GM19455 (cell line): Measurements from ENCODE around the gene SPTBN4.
"Not testable (repeated sequence)": the region's sequence is repeated elsewhere in the genome, so short reads cannot be mapped to it uniquely, and the experiment has no call there.

Experiments
- ATAC-seq: cut with Tn5 transposase; IDR thresholded peaks from one replicate; pipeline ENCODE4 v1.9.1; 2021; ENCODE audit not compliant: unreplicated experiment

SPTBN4 gene

GRCh38 chr19:40502647-40503319, 36.0 kb downstream of the SPTBN4 start:
- no peak for ATAC-seq

- no peak for ATAC-seq
These were observed 36.5 kb downstream of the SPTBN4 start for GRCh38 chr19:40503320-40503695.

- ATAC-seq, result no peak
These were observed 39.3 kb downstream of the SPTBN4 start for GRCh38 chr19:40506099-40506498.

DNA sequence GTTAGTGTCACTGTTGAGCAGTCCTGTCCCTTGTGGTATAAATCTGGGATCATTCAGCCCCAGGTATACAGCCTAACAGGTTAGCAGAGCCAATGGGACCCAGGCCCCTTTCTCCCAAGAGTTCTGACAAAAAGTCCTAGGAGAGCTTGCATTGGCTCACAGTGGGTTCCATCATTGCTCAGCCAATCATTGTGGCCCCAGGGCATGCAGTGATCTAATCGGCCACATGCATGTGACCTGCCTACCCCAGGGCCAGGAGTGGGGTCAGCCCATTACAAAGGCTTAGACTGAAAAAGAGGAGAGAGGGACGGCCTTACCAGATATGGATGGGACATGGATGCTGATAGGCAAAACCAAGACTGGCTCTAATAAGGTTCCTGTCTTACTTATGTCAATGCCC, 41.1 kb downstream of the SPTBN4 start:
- no peak for ATAC-seq

- no peak for ATAC-seq
These were observed 42.0 kb downstream of the SPTBN4 start for GRCh38 chr19:40508739-40509260.

DNA sequence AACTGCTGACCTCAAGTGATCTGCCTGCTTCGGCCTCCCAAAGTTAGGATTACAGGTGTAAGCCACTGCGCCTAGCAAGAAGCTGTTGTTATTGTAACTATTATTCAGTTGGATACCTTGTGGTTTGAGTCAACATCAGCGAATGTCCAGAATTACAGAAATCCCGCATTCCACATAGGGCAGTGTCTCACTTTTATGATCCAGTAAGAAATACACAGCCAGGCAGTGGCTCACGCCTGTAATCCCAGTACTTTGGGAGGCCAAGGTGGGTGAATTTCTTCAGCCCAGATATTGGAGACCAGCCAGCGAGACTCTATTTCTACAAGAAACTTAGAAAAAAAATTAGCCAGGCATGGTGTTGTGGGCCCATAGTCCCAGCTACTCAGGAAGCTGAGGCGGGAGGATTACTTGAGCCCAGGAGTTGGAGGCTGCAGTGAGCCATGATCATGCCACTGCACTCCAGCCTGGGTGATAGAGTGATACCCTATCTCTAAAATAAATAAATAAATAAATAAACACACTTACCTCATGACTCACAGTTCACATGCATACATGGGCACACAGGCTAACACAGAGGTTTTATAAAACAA, 43.8 kb downstream of the SPTBN4 start:
- no peak for ATAC-seq

- ATAC-seq, result no peak
These were observed 44.7 kb downstream of the SPTBN4 start for GRCh38 chr19:40511487-40511886.

GRCh38 chr19:40512110-40512472, 45.3 kb downstream of the SPTBN4 start:
- ATAC-seq, result no peak

DNA sequence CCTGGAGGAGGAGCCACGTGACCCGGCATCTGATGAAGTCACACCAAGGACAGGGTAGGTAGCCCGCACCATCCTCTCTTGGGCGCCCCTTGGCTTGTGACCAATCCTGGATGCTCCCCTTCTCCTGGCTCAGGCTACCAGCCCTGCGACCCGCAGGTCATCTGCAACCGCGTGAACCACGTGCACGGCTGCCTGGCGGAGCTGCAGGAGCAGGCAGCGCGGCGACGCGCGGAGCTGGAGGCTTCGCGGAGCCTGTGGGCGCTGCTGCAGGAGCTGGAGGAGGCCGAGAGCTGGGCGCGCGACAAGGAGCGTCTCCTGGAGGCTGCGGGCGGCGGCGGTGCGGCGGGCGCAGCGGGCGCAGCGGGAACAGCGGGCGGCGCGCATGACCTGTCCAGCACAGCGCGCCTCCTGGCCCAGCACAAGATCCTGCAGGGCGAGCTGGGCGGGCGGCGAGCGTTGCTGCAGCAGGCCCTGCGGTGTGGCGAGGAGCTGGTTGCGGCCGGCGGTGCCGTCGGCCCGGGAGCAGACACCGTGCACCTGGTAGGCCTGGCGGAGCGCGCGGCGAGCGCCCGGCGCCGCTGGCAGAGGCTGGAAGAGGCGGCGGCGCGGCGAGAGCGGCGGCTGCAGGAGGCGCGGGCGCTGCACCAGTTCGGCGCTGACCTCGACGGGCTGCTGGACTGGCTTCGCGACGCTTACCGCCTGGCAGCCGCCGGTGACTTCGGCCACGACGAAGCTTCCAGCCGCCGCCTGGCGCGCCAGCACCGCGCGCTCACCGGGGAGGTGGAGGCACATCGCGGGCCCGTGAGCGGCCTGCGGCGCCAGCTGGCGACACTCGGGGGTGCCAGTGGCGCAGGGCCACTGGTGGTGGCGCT, 45.9 kb downstream of the SPTBN4 start:
- ATAC-seq, result no peak

DNA sequence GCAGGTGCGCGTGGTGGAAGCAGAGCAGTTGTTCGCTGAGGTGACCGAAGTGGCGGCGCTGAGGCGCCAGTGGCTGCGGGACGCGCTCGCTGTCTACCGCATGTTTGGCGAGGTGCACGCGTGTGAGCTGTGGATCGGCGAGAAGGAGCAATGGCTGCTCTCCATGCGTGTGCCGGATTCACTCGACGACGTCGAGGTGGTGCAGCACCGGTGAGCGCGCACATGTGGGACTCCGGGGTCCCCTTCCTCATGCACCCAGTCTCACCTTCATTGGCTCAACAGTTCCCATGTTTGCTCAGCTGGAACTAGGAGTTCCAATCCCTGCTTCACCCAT, 46.5 kb downstream of the SPTBN4 start:
- no peak for ATAC-seq

DNA sequence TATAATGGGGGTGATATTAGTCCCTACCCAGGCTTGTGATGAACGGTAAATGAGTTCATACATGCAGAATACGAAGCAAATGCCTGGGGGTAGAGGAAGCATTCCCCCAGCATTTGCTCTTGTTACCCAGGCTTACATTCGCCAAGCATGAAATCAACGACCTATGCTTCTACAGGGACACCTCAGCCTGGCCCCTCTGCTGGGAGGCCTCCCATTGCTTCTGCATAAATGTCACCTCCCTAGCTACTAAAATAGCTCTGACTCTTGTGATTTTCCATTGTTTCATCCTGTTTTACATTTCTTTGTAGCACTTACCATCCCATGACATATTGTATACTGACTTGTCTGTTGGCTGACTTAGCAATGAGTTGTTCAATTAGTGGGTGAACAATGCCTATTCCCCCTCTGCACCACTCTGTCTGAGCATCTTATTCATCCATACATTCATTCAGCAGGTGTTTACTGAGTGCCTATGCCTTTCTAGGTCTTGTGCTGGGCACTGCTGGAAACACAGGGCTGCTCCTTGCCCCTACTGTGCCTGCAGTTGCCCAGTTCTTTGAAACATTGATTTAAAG, 47.0 kb downstream of the SPTBN4 start:
- no peak for ATAC-seq

- ATAC-seq, result no peak
These were observed 50.4 kb downstream of the SPTBN4 start for GRCh38 chr19:40517248-40517647.

GRCh38 chr19:40519352-40520322, 52.8 kb downstream of the SPTBN4 start:
- ATAC-seq, result no peak

GRCh38 chr19:40521276-40521675, 54.5 kb downstream of the SPTBN4 start:
- ATAC-seq, result no peak

DNA sequence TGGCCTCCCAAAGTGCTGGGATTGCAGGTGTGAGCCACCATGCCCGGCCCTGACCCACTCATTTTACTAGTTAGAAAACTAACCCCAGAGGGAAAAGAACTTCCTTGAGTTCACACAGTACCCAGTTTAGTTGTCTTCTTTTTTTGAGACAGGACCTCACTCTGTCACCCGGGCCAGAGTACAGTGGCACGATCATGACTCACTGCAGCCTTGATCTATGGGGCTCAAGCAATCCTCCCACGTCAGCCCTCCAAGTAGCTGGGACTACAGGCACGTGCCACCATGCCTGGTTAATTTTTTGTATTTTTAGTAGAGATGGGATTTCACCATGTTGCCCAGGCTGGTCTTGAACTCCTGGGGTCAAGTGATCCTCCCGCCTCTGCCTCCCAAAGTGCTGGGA, 55.1 kb downstream of the SPTBN4 start:
- ATAC-seq, result not testable (repeated sequence)

DNA sequence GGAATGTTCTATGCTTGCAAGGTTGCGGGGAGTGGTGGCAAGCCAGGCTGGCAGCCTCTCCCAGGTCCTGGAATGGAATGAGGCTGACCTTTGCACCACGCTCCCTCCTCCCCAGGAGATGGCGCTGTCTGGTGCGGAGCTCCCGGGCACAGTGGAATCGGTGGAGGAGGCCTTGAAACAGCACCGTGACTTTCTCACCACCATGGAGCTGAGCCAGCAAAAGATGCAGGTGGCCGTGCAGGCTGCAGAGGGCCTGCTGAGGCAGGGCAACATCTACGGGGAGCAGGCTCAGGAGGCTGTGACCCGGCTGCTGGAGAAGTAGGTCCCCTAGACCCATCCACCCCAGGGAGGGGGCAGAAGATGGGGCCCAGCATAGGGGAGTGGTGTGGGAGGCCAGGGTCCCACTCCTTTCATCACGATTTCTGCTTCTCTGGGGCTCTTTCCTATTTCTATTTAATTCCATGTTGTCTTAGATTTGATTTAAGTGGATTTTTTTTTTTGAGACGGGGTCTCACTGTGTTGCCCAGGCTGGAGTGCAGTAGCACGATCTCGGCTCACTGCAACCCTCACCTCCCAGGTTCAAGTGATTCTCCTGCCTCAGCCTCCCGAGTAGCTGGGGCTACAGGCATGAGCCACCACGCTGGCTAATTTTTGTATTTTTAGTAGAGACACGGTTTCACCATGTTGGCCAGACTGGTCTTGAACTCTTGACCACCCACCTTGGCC, 56.7 kb downstream of the SPTBN4 start:
- no peak for ATAC-seq

- ATAC-seq, result no peak
These were observed 57.3 kb downstream of the SPTBN4 start for GRCh38 chr19:40524133-40524549.

GRCh38 chr19:40524655-40525054, 57.9 kb downstream of the SPTBN4 start:
- ATAC-seq, result no peak

DNA sequence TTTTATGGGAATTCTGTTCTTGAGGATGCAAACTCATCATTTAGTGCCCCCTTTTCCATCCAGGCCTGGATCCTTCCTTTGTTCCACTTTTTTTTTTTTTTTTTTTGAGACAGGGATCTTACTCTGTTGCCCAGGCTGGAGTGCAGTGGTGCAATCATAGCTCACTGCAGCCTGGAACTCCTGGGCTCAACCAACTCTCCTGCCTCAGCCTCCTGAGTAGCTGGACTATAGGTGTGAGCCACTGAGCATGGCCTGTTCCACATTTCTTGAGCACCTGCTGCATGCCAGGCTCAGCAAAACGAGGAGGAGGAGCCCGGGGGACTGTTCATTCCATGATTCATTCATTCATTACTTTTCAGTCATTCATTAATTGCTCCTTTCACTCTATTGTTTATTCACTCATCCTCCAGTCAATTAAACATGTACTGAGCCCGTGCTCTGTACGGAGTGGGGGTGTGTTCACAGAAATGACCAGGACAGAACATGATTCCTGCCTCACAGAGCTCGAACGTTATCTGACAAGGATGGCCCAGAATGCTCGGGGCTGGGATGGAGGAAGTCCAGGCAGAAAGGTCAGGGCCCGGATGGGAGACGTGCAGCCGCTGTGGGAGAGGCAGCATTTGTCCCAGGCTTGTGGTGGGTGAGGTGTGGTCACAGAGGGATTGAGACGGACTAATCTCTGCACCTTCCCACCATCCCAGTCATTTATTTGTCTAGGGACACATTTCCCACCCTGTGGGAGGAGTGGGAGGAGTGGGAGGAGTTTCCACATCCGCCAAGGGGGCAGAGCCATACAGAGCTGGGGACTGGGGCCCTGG, 58.6 kb downstream of the SPTBN4 start:
- ATAC-seq, result no peak
